RKO (cell line): ENCODE results near the gene CNOT8.

ENCODE experiments used
- DNase-seq: peaks from one replicate; pipeline ENCODE4 v3.0.0-alpha.2; 2016; ENCODE audit warnings: low spot score

CNOT8 gene

DNA sequence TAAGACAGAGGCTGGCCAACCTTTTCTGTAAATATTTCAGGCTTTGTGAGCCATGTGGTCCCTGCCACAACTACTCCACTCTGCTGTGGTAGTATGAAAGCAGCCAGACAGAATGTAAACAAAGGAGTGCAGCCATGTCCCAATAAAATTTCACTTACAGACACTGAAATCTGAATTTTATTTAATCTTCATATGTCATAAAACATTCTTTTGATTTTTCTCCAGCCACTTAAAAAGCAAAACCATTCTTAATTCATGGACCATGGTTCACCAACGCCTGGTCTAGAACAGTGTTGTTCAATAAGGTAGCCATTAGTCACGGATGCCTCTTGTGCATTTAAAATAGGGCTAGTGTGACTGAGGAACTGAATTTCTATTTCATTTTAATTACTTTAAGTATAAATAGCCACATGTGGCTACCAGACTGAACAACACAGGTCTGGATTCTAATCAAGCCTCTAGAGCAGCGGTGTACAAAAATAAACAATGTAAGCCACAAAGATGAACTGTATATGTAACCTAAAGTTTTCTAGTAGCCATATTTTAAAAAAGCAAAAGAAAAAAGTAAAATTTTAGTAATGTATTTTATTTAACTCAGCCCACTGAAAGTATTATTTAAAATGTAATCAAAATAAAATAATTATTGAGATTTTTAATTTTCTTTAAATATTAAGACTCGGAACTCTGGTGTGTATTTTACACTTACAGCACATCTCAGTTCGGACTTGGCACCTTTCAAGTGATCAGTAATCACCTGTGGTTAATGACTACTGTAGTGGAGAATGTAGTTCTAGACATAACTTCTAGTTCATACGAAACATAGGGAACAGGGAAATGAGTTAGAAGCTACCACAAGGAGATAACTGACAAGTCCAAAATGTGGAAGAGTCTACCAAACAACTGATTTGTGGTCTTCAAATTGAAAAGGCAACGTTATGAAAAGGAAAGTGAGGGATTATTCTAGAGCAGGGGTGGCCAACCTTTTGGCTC, 65.3 kb downstream of the CNOT8 start:
- DNase-seq: no peak
